GM21390 (cell line): Measurements from ENCODE around the gene CLIC6.

ENCODE experiments used
- ATAC-seq: cut with Tn5 transposase; IDR thresholded peaks from one replicate; pipeline ENCODE4 v1.9.1; 2021; ENCODE audit not compliant: unreplicated experiment

The CLIC6 gene

GRCh38 chr21:34724131-34724856 lies 55.5 kb downstream of the CLIC6 start:
- no peak for ATAC-seq

GRCh38 chr21:34724857-34725195 lies 56.0 kb downstream of the CLIC6 start:
- ATAC-seq, result no peak

GRCh38 chr21:34726627-34727337 lies 58.0 kb downstream of the CLIC6 start:
- ATAC-seq, result no peak

GRCh38 chr21:34728479-34728878 lies 59.7 kb downstream of the CLIC6 start:
- no peak for ATAC-seq

- no peak for ATAC-seq
Measured at GRCh38 chr21:34730194-34730593, 61.4 kb downstream of the CLIC6 start.

GRCh38 chr21:34730756-34731445 lies 62.1 kb downstream of the CLIC6 start:
- no peak for ATAC-seq

- no peak for ATAC-seq
Measured at GRCh38 chr21:34732388-34732821, 63.6 kb downstream of the CLIC6 start.

GRCh38 chr21:34733852-34734251 lies 65.1 kb downstream of the CLIC6 start:
- no peak for ATAC-seq

- ATAC-seq, result no peak
Measured at GRCh38 chr21:34734696-34735095, 65.9 kb downstream of the CLIC6 start.

GRCh38 chr21:34736116-34736874 lies 67.5 kb downstream of the CLIC6 start:
- ATAC-seq, result no peak

- no peak for ATAC-seq
Measured at GRCh38 chr21:34737115-34737514, 68.3 kb downstream of the CLIC6 start.

GRCh38 chr21:34740198-34740597 lies 71.4 kb downstream of the CLIC6 start:
- no peak for ATAC-seq

GRCh38 chr21:34743285-34743684 lies 74.5 kb downstream of the CLIC6 start:
- ATAC-seq, result no peak

- no peak for ATAC-seq
Measured at GRCh38 chr21:34743831-34744230, 75.0 kb downstream of the CLIC6 start.

GRCh38 chr21:34744801-34745200 lies 76.0 kb downstream of the CLIC6 start:
- ATAC-seq, result no peak

GRCh38 chr21:34745557-34746255 lies 76.9 kb downstream of the CLIC6 start:
- ATAC-seq, result no peak

GRCh38 chr21:34748862-34749261 lies 80.1 kb downstream of the CLIC6 start:
- ATAC-seq, result no peak

- ATAC-seq, result no peak
Measured at GRCh38 chr21:34754690-34755647, 86.2 kb downstream of the CLIC6 start.

GRCh38 chr21:34761758-34762330 lies 93.0 kb downstream of the CLIC6 start:
- no peak for ATAC-seq
